BE2C (cell line): ENCODE results near the gene PODXL2.

ENCODE experiments used
- DNase-seq: peaks from one replicate; pipeline ENCODE4 v3.0.0-alpha.2; 2020
- H3K27me3 ChIP-seq: fragments of 250-450 bp; sonication (Bioruptor Pico); 2 replicates; pipeline ENCODE4 v1.5.1; 2020; ENCODE audit warnings: mild to moderate bottlenecking
- H3K36me3 ChIP-seq: fragments of 250-450 bp; sonication (Bioruptor Pico); 2 replicates; pipeline ENCODE4 v1.5.1; 2020; ENCODE audit warnings: mild to moderate bottlenecking
- H3K4me1 ChIP-seq: fragments of 250-450 bp; sonication (Bioruptor Pico); 2 replicates; pipeline ENCODE4 v1.5.1; 2020
- H3K4me3 ChIP-seq: 2 replicates; pipeline ENCODE4 v1.5.1; 2011; ENCODE audit warnings: low read depth, low read length
- H3K9me3 ChIP-seq: fragments of 250-450 bp; sonication (Bioruptor Pico); 2 replicates; pipeline ENCODE4 v1.5.1; 2020
- TF ChIP-seq, protein P1 (sequence below): IDR thresholded peaks from 2 replicates; pipeline ENCODE4 v1.5.1; 2012; ENCODE audit warnings: mild to moderate bottlenecking, low read depth, low read length

The PODXL2 gene

GRCh38 chr3:127711896-127712295 lies 82.9 kb downstream of the PODXL2 start:
- Histone ChIP-seq H3K27me3 (no peaks in the 10 kb centered on the region), H3K36me3 (no peaks in the 10 kb centered on the region), H3K9me3 (no peaks in the 10 kb centered on the region), H3K4me3 (no peak overlapping the region), H3K4me1 (no peaks in the 10 kb centered on the region)
- TF ChIP-seq, protein P1, sequence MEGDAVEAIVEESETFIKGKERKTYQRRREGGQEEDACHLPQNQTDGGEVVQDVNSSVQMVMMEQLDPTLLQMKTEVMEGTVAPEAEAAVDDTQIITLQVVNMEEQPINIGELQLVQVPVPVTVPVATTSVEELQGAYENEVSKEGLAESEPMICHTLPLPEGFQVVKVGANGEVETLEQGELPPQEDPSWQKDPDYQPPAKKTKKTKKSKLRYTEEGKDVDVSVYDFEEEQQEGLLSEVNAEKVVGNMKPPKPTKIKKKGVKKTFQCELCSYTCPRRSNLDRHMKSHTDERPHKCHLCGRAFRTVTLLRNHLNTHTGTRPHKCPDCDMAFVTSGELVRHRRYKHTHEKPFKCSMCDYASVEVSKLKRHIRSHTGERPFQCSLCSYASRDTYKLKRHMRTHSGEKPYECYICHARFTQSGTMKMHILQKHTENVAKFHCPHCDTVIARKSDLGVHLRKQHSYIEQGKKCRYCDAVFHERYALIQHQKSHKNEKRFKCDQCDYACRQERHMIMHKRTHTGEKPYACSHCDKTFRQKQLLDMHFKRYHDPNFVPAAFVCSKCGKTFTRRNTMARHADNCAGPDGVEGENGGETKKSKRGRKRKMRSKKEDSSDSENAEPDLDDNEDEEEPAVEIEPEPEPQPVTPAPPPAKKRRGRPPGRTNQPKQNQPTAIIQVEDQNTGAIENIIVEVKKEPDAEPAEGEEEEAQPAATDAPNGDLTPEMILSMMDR, result no peak
- no peak for DNase-seq

DNA sequence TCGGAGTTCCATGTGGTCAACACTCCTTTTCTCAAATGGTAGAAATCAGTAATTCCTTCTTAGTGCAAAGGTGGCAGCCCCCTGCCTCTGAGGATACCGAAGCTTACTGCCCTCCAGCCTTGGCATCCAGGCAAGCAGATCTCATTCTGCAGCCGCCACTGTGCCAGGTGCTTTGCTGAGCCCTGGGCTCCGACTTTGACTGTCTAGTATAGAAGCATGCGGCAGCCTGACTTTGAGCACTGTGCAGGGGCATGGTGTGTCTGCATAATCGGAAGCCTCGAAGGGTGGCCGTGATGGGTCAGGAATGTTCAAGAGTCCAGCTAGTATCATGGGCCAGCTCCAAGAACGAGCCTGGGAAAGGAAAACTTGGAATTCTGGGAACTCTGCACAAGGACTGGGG lies 83.5 kb downstream of the PODXL2 start:
- H3K36me3 ChIP-seq, result no peaks in the 10 kb centered on the region

GRCh38 chr3:127712881-127713771 lies 84.1 kb downstream of the PODXL2 start:
- Histone ChIP-seq H3K36me3 (no peaks in the 10 kb centered on the region), H3K27me3 (no peaks in the 10 kb centered on the region), H3K9me3 (no peaks in the 10 kb centered on the region), H3K4me3 (no peak overlapping the region), H3K4me1 (no peaks in the 10 kb centered on the region)
- DNase-seq, result no peak
- TF ChIP-seq, protein P1, result no peak

More for the DNA sequence above, 83.5 kb downstream of the PODXL2 start:
- no peak for DNase-seq
- TF ChIP-seq, protein P1, result no peak
- no peaks in the 10 kb centered on the region for H3K4me1 ChIP-seq
- no peak overlapping the region for H3K4me3 ChIP-seq
- H3K9me3 ChIP-seq, result no peaks in the 10 kb centered on the region
- no peaks in the 10 kb centered on the region for H3K27me3 ChIP-seq

DNA sequence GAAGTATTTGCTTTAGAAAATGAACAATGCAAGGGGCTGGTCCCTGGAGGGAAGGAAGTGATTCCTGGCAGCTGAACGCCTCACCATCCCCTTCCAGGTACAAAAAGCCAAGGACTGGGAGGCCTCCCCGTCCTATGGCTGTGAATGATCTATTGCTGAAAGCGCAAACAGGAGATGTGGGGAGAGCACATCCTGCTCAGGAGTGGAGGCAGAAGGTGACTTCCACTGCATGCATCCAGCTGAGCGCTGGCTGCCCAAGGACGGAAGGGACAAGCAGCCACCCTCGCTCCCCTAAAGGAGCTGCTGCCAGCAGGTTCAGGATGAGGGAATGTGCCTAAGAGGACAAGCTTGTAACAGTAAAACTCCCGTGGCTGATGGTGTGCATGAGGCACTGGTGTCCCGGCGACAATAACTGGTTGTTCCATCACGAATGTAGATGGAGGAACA lies 85.2 kb downstream of the PODXL2 start:
- Histone ChIP-seq H3K4me1 (no peaks in the 10 kb centered on the region), H3K9me3 (no peaks in the 10 kb centered on the region), H3K4me3 (no peak overlapping the region), H3K36me3 (no peaks in the 10 kb centered on the region), H3K27me3 (no peaks in the 10 kb centered on the region)
- TF ChIP-seq, protein P1, result no peak
- DNase-seq, result no peak

DNA sequence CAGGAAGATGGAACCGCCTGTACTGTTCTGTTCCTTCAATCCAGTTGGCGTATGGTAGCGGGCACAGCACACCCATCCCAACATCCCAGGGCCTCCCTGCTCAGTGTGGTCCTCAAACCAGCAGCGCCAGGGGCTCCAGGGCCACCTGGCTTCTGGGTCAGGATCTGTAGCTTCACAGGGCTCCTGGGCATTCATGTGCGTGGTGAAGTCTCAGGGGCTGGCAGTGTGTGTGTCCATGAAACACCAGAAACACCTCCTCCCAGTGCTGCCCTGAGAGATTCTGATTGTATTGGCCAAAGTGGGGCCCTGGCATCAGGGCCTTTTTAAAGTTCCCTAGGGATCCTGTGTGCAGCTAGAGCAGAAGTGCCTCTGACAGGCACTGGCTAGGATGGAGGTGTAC lies 85.9 kb downstream of the PODXL2 start:
- TF ChIP-seq, protein P1, result no peak
- Histone ChIP-seq H3K4me1 (no peaks in the 10 kb centered on the region), H3K27me3 (no peaks in the 10 kb centered on the region), H3K4me3 (no peak overlapping the region), H3K36me3 (no peaks in the 10 kb centered on the region), H3K9me3 (no peaks in the 10 kb centered on the region)
- DNase-seq, result no peak

DNA sequence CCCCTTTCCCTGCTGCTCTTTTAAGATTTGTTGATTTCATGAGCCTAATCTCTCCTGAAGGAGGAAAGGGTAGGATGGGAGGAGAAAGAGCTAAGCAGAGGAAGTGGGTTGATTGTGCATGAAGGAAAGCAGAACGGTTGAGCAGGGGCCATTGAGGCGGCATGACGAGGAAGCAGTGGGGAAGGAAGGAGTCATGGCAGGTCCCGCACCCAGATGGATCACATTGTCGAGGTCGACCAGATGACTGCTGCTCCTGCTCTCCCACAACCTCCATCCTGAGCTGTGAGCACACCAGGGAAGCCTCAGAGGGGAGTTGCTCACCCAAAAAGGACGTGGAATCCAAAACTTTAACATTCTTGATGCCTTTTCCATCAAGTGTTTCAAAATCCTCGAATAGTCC lies 86.5 kb downstream of the PODXL2 start:
- no peak for DNase-seq
- no peaks in the 10 kb centered on the region for H3K27me3 ChIP-seq

More for the DNA sequence above, 86.5 kb downstream of the PODXL2 start:
- Histone ChIP-seq H3K4me1 (no peaks in the 10 kb centered on the region), H3K4me3 (no peak overlapping the region), H3K9me3 (no peaks in the 10 kb centered on the region), H3K36me3 (no peaks in the 10 kb centered on the region)
- TF ChIP-seq, protein P1, result no peak
